ELF-1 (cell line): Measurements from ENCODE around the gene SOX30.

ENCODE experiments used
- DNase-seq: peaks from one replicate; pipeline ENCODE4 v3.0.0-alpha.2; 2016; ENCODE audit warnings: low read depth, low spot score

Gene SOX30

DNA sequence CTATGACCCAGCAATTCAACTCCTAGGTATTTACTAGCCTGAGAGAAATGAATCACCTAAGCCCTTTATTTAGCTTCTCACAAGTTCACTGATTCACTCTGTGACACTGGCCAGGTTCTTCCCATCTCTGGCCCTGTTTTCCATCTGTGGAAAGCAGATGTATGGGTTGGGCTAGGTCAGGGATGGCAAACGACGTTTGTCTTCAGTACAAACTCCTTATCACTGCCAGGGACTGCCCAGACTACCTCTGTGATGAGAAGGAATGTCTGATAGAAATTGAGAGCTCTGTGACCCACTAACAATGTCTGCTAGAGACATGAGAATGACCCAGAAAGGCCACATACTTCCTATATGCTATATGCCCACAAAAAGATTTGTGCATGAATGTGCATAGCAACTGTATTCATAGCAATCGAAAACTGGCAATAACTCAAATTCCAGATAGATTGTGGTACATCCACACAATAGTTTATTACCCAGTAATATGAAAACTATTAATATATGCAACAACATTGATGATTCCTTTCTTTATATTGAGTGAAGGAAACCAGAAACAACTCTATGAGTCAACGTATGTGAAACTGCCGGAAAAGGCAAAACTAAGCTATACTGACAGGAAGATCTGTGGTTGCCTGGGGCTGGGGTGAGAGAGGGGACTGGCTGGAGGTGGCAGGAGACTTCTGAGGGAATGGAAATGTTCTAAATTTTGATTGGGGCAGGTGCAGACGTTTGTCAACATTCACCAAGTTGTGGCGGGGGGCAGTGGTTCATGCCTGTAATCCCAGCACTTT is 44.7 kb downstream of the SOX30 start:
- peak; percentile 49 for DNase-seq

DNA sequence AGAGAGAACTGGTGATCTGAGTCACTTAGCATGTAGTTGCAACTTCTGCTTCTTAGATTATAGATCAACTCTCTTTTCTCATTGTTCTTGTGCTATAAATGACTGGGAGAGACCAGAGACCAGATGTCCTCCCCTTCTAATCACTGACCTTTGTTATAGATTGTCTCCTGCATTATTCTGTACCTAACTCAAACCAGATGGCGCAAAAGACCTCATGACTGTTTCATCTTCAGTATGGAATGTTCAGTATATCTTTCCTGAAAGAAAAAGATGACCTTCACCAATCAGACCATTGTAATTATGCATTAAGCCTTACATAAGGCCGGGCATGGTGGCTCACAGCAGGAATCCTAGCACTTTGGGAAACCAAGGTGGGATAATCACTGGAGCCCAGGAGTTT is 46.2 kb downstream of the SOX30 start:
- DNase-seq = no peak

DNA sequence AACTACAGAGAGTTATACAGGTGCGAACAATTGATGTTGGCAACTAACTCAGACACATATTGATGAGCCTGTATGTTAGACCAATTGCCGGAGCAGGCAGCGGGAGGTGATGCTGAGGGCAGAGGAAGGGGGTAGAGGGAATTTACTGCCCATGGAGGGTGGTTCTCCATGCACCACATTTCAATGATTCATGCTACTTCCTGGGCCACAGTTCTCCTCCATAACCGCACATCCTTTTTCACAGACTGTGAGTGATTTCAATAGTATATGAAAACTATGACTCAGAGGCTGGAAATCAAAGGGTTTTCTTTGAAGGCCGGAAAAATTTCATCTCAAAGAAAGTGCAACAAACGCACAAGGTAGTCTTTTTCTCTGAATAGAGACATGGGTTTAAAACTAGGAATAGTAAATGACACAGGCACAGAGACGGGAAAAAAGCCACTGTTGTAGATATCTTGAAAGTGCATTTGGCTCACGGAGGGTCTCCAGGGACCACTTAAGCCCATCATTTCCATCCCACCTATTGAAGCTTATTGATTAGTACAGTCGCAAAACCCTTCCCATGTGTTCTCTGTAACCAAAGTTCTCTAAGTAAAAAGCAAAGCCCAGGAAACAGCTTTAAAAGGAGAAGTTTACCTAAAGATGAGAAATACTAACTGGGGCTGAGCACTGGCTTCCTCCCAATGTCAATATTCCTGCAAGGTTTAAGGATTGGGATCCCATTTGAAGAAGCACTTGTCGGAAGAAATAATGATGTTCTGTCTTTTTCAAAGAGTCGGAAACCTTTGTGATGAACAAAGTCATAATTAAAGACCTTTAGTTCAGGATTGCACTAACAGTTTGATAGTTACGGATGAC is 48.7 kb downstream of the SOX30 start:
- DNase-seq = no peak

DNA sequence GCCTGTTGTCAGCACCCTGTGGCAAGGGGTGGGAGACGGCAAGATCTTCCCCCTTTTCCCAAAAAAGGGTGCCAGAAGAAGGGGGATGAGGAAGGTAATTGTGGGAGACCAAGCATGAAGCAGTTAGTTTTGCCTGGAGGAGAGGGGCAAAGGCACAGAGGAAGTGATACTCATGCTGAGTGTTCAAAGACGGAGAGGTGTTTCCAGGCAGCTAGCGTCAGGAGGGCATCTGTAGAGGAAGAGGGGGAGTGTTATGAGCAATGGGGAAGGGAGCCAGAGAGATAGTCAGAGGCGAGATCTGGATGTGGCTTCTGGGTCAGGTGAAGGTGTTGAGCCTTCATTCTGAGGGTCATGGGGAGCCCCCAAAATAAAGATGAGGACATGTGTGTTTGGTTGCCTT is 49.7 kb downstream of the SOX30 start:
- DNase-seq = no peak

DNA sequence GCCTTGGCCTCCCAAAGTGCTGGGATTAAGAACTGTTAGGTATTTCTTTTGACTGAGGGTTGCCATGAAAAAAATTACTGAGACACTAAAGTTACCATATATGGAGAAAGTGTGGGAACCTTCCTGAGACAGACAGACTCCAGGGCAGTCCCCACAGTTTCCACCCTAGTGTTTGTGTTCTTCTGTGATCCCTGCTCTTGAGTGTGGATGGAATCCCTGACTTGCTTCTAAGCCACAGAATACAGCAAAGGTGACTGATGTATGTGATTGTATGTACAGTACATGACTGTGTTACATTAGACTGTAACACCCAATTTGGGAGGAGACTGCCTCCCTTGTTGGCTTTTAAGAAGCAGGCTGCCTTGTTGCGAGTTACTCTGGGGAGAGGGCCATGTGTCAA is 52.0 kb downstream of the SOX30 start:
- no peak for DNase-seq

DNA sequence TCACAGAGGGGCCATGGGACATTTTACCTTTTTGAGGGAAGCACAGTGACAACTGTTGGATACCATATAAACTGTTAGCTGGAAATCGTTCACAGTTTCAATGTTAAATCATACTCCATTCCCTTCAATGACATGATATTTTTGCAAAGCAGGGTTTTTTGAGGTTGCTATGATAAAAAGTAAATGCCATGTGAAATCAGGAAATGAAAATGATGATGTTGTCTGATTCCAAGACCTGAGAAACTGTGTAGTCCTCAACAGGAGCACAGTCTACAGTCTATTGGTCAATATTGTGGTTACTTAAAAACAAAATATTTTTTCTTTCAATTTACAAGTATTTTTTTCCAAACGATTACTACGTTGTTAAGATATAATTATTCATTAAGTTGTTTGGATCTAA is 52.7 kb downstream of the SOX30 start:
- DNase-seq = no peak

DNA sequence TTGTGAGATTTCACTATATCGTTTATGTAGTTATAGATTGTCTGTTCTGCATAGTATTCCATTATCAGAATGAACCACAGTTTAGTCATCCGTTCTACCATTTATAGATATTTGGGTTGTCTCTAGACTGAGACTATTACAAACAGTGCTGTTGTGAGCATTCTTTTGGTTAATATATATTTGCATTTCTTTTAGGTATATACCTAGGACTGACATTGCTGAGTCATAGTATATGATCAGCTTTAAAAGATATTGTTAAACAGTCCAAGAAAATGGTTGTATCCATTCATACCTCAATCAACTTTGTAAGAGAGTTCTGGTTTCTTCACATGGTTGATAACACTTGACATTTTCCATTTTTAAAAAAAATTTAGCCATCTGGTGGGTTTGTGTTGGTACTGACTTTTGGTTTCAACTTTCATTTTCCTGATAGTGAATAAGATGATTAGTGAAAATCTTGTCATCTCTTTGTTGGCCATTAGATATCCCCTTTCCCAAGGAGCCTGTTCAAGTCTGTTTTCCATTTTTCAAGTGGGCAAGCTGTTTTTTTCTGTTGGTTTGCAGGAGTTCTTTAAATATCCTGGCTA is 53.8 kb downstream of the SOX30 start:
- no peak for DNase-seq

DNA sequence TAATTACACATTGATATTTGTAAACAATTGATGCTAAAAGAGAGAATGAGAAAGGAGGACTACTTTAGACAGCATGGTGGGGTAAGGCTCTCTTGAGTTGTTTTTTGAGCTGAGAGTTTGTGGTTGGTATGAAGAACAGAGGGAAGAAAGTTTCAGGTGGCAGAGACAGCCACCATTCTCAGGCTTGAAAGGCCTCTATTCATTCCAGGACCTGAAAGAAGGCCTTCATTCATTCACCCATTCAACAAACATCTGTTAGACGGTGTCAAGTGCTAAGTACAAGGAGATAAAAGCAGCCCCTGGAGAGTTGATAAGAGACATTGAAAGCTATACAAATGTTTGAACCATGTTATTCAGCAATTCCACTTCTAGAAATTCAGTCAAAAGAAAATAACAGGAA is 55.0 kb downstream of the SOX30 start:
- DNase-seq = no peak

DNA sequence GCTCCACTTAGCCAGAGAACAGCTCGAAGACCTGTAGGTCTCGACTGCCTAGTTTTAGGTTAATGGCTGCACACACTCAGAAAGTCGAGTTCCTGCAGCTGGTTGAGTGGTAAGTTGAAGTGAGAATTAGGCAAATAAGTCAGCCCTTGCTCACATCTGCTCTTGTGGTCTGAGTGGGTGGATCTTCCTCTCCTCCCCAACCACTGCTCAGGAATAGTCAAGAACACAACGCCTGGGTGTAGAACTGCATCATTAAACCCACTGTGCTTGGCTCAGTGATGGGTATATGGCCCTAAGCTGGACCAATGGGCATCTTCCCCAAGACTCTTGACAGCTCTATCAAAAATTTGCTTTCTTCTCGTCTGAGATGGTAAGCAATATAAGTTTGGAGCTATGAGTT is 55.8 kb downstream of the SOX30 start:
- no peak for DNase-seq

DNA sequence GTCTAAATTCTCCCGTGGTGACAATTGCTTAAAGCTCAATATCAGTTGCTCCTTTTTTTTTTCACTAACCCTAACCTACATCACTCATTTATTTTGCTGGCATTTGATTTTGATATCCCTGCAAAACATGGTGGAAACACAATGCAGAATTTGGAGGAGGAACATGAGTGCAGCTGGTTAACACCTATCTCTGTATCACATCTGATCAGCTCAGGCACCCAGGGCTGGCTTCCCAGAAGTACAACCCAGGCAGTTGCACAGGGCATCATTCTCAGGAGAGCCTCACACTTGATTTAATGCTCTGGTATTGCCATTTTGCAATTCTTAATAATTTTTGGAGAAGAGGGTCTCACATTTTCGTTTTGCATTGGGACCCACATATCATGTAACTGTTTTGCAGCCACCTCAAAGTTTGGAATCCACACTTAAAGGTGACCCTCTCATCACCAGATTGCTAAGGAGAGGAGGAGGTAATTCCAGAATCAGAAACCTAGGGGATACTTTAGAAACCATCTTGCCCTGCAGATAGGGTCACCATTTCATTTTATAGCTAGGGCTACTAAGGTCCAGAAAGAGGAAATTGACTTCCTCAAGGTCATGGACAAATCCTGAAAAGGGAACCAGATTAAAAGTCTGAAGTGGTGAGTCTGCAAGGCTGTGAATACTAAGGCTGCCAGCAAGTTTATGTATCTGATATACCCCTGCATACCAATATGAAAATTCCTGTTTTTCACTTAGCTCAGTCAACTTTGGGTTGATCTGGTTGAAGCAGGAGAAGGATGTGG is 57.4 kb downstream of the SOX30 start:
- no peak for DNase-seq

DNA sequence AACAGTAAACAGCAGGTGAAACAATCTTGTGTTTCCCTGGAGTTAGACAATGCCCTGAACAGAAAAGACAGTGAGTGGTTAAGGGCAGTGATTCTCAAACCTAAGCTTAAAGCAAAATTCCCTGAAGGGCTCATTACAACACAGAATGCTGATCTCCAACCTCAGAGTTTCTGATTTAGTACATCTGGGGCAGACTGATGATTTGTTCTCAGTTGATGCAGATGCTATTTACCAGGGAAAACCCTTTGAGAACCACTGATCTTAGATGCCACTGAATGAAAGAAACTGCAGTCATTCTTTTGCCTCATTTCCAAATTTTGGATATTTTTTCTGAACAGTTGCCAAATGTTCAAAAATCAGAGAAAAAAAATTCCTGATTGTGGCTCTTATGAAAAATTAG is 58.0 kb downstream of the SOX30 start:
- DNase-seq = no peak

DNA sequence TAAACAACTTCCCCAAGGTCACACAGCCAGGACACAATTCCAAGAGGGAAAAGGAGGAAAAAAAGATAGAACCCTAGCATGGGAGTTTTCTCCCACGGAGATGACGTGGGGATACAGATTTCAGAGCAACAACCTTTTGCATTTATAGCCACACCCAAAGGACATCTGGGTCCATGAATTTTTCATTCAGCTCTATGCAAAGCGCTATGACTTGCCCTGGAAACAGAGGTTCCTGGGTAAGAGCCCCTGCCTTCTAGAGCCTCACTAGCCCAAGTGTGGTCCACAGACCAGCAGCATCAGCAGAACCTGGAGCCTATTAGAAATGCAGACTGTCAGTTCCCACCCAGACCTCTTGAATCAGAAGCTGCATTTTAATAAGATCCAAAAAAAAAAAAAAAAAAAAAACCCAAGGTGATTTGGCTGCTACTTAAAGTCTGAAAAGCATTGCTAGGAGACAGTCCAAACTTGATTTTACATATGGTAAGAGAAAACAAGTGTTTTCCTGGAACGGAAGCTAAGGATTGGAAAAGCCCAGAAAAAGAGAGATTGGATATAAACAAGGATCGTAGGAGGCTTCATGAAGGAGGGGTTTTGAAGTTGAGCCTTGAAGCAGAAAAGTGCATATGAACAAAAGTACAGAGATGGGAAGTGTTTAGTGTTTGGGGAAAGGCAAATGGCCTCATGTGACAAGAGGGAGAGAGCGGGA is 59.0 kb downstream of the SOX30 start:
- DNase-seq = no peak

DNA sequence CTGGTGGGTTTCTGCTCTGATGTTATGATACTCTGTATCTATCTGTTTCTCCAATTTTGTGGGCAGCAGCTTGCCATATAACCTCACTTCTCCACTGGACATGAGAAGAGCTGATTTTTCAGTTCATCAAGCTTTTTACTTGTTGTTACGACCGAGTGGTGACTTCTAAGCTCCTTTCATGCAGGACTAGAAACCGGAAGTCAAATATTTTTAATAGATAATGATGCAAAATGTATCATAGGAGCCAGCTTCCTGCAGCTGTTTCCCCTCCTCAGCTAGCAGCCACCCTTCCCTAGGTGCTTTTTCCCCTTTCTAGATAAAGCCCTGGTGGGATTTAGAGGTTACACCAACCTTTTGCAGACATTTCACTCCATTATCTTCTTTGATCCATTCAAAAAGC is 59.6 kb downstream of the SOX30 start:
- no peak for DNase-seq

DNA sequence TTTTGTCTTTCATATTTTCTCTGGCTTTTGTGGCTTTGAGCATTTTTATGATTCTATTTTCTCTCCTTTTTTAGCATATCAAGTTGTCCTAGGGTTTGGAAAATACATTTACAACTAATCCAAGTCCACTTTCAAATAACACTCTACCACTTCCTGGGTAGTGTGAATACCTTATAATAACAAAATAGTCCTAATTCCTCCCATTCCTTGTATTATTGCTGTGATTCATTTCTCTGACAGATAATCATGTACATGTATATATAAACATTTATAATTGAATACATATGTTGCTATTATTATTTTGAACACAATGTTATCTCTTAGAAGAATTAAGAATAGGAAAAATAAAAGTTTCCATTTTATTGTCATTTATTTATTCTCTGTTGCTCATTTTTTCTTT is 61.8 kb downstream of the SOX30 start:
- no peak for DNase-seq

DNA sequence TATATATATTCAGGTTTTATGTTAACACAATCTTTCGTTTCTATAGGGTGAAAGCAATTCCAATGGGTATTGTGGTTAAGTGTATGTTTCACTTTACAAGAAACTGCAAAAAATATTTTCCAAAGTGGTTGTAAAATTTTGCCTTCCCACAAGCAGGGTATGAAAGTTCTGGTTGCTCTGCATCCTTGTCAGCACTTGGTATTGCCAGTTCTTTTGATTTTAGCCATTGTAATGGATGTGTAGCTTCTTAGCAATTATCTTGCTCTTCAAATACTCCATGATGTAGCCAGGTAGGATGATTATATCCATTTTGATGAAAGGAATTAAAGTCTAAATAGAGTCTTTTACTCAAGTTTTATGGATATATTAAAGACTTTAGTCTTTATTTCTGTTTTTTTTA is 67.6 kb downstream of the SOX30 start:
- DNase-seq = no peak

DNA sequence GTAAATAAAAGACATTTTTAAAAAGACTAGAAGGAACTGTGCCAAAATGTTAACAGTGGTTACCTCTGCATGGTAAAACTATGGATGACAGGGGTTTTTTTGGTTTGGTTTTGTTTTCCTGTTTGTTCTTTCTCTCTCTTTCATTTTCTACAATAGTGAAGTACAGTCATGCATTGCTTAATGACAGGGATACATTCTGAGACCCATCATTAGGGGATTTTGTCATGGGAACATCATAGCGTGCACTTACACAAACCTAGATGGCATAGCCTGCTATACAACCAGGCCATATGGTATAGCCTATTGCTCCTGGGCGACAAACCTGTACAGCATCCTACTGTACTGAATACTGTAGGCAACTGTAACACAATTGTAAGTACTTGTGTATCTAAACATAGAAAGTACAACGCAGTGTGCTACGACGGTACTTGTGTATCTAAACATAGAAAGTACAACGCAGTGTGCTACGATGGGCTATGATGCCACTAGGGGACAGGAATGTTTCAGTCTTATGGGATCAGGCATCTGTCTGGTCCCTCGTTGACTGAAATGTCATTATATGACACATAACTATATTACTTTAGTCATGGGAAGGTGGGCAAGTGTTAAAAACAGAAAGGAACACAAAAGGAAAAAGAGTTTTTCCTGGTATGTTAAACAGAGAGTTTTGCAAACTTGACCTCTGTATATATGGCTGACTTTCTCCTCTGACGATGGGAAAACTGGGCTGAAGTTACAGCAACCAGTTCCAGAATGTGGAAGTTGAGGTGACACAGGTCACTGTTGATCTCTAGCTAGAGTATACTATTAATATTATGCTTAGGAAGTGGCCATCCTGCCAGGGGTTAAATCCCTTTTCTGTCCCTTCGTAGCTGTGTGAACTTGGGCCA is 69.3 kb downstream of the SOX30 start:
- no peak for DNase-seq

DNA sequence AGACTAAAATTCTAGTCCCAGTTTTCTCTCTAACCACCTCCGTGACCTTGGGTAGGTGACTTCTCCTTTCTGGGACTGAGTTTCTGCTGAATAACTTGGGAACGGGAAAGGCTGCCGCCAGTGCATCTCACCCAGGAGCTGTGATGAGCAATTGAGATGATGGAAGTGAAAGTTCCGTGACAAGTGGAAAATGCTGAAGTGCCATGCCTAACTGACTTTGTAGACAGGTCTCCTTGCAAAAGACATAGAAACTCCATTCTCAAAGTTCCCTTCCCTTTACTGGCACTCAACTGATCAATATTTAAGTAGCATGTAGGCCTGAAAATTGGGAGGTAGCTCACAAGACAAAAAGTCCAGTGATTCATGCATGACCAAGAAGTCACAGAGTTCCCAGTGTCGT is 70.3 kb downstream of the SOX30 start:
- no peak for DNase-seq

DNA sequence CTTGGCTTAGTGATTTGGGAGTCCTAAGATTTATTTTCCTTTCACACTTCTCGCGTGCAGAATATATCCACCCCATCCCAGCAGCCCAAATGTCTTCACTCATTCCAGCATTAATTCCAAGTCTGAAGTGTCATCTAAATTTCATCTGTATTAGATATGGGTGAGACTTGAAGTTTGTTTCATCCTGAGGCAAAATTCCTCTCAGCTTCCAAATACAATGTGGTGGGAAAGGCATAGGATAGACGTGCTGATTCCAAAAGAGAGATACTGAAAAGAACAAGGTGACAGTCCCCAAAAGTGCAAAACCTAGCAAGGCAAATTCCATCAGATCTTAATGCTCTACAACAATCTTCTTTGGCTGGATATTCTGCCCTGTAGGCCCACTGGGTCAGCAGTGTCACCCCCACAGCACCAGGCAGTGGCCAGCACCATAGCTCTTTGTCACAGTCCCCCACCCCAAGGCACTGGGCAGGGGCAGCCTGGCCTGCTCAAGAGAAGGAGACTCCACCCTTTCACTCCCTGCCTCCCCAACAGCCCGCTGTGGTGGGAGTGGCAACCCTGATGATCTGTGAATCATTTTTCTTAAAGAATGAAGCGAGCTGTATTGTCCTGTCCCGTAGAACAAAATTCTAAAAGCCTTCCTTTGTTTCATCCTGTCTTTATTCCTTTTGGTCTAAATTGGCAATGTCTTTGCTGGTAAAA is 74.0 kb downstream of the SOX30 start:
- no peak for DNase-seq

DNA sequence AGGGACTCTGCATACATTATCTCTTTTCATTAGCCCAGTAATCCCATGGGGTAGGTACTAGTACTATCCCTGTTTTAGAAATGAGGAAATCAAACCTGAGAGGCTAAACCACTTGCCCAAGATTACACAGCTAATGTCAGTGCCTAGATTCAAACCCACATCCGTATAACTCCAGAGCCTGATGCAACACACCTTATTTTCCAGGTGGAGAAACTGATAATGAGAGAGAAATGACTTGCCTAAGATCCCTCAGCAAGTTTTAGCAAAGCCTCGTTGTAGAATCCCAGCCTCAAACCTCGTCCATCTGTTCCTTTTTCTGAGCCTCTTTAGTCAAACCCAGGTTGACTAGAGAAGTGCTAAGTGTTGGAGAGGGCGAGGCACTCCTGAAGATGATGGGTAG is 75.6 kb downstream of the SOX30 start:
- DNase-seq = no peak
